ENCODE data around the gene CDH4.

CDH4 gene

GRCh38 chr20:61733891-61734732, 482.1 kb downstream of the CDH4 start:
- TF ChIP-seq EGR1 (IDR thresholded peaks at IDR 0.05) (no peak), MAX (IDR thresholded peaks at IDR 0.05) (no peak), YY1 (IDR thresholded peaks at IDR 0.05; ENCODE audit: low read depth) (no peak), CREB1 (IDR thresholded peaks at IDR 0.05; ENCODE audit: low read depth) (no peak), TAF1 (IDR thresholded peaks at IDR 0.05; ENCODE audit: low read depth) (no peak), RAD21 (IDR thresholded peaks at IDR 0.05; ENCODE audit: low read depth) (no peak), ZBTB7A (IDR thresholded peaks at IDR 0.05; ENCODE audit: low read depth) (no peak), TCF12 (IDR thresholded peaks at IDR 0.05; ENCODE audit: low read depth) (no peak), USF1 (IDR thresholded peaks at IDR 0.05) (no peak), EP300 (IDR thresholded peaks at IDR 0.05; ENCODE audit: borderline replicate concordance) (no peak), CEBPB (IDR thresholded peaks at IDR 0.05) (no peak), REST (IDR thresholded peaks at IDR 0.05; ENCODE audit: low read depth) (no peak), FOXM1 (IDR thresholded peaks at IDR 0.05; ENCODE audit: borderline replicate concordance, low read depth) (no peak), NFIC (IDR thresholded peaks at IDR 0.05) (no peak), TEAD4 (IDR thresholded peaks at IDR 0.05) (no peak)

GRCh38 chr20:61734733-61735502, 482.9 kb downstream of the CDH4 start:
- TF ChIP-seq TAF1 (IDR thresholded peaks at IDR 0.05; ENCODE audit: low read depth) (no peak), EP300 (IDR thresholded peaks at IDR 0.05; ENCODE audit: borderline replicate concordance) (no peak), RAD21 (IDR thresholded peaks at IDR 0.05; ENCODE audit: low read depth) (no peak), CEBPB (IDR thresholded peaks at IDR 0.05) (no peak), FOXM1 (IDR thresholded peaks at IDR 0.05; ENCODE audit: borderline replicate concordance, low read depth) (no peak), CREB1 (IDR thresholded peaks at IDR 0.05; ENCODE audit: low read depth) (no peak), MAX (IDR thresholded peaks at IDR 0.05) (no peak), YY1 (IDR thresholded peaks at IDR 0.05; ENCODE audit: low read depth) (no peak), TCF12 (IDR thresholded peaks at IDR 0.05; ENCODE audit: low read depth) (no peak), EGR1 (IDR thresholded peaks at IDR 0.05) (no peak), TEAD4 (IDR thresholded peaks at IDR 0.05) (no peak), REST (IDR thresholded peaks at IDR 0.05; ENCODE audit: low read depth) (no peak), USF1 (IDR thresholded peaks at IDR 0.05) (no peak), NFIC (IDR thresholded peaks at IDR 0.05) (no peak), ZBTB7A (IDR thresholded peaks at IDR 0.05; ENCODE audit: low read depth) (no peak)

- no peak for TF ChIP-seq MAX (IDR thresholded peaks at IDR 0.05)
- no peak for TF ChIP-seq CREB1 (IDR thresholded peaks at IDR 0.05; ENCODE audit: low read depth)
- TF ChIP-seq TEAD4 (IDR thresholded peaks at IDR 0.05) = no peak
- TF ChIP-seq RAD21 (IDR thresholded peaks at IDR 0.05; ENCODE audit: low read depth) = no peak
These were observed 483.4 kb downstream of the CDH4 start for GRCh38 chr20:61735503-61735785.

GRCh38 chr20:61736001-61736635, 484.1 kb downstream of the CDH4 start:
- no peak for TF ChIP-seq YY1 (IDR thresholded peaks at IDR 0.05; ENCODE audit: low read depth)
- no peak for TF ChIP-seq CEBPB (IDR thresholded peaks at IDR 0.05)
- TF ChIP-seq USF1 (IDR thresholded peaks at IDR 0.05) = no peak
- no peak for TF ChIP-seq NFIC (IDR thresholded peaks at IDR 0.05)
- no peak for TF ChIP-seq EP300 (IDR thresholded peaks at IDR 0.05; ENCODE audit: borderline replicate concordance)
- TF ChIP-seq MAX (IDR thresholded peaks at IDR 0.05) = no peak
- TF ChIP-seq ZBTB7A (IDR thresholded peaks at IDR 0.05; ENCODE audit: low read depth) = no peak
- TF ChIP-seq FOXM1 (IDR thresholded peaks at IDR 0.05; ENCODE audit: borderline replicate concordance, low read depth) = no peak
- TF ChIP-seq TAF1 (IDR thresholded peaks at IDR 0.05; ENCODE audit: low read depth) = no peak
- TF ChIP-seq RAD21 (IDR thresholded peaks at IDR 0.05; ENCODE audit: low read depth) = no peak
- no peak for TF ChIP-seq REST (IDR thresholded peaks at IDR 0.05; ENCODE audit: low read depth)
- TF ChIP-seq EGR1 (IDR thresholded peaks at IDR 0.05) = no peak
- TF ChIP-seq TCF12 (IDR thresholded peaks at IDR 0.05; ENCODE audit: low read depth) = no peak

Data from Ishikawa (cell line).